Kidney glomerular epithelial cell (primary cell): ENCODE measurements around the gene FAM20C.
A peak's percentile ranks its signal among the peaks of the same experiment; 100 is the strongest.
"Not testable (repeated sequence)": the region's sequence is repeated elsewhere in the genome, so short reads cannot be mapped to it uniquely, and the experiment has no call there.

ENCODE experiments used
- DNase-seq: peaks from one replicate; lab custom pipeline; 2025; lab: John Stamatoyannopoulos, UW

FAM20C gene

GRCh38 chr7:174716-175115, 17.7 kb upstream of the FAM20C start:
- DNase-seq, result no peak

GRCh38 chr7:175955-176354, 16.4 kb upstream of the FAM20C start:
- DNase-seq, result no peak

DNA sequence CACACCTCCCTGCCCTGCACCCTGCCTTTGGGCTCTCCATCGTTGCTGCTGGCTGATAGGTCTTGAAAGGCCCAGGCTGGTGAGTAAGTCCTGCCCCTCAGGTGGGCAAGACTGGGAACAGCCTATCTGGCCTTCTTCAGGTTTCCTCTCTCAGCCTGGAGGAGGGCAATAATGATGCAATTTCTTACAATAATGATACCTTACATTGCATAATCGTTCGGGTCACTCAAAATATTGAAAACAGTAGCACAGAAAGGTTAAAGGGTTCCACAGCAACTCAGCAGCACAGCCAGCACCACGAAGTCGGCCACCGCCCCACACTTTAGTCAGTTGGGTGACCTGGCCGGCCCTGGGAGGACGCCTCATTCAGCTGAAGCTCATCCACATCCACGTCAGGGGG, 16.0 kb upstream of the FAM20C start:
- no peak for DNase-seq

DNA sequence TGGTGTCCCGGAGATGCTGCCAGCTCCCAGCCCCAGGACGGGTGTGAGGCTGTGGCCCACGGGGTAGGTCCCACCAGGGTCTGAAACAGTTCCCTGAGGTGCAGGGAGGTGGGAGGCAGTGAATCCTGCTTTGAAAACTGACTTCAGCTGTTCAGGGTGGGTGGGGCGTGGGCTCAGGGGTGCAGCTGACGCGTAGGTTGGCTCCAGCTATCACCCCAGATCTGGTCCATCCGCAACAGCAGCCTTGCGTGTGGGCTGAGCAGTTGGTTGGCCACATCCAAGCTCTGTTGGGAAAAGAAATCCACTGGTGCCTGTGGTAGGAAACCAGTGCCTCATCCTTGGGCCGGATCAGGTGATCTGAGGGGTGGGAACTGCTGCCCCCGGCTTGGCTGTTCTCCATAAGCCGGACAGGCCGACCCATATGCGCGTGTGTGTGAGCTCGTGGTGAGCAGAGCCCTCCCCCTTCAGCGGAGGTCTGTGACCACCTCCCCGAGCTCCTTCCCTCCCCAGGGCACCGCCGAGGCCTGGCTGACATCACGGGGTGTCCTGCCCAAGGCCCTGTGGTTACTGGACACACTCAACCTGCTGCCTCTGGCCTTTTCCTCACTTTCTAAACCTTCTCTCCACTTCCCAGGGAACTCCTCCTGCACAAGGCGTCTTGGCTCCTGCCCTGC, 15.4 kb upstream of the FAM20C start:
- no peak for DNase-seq

DNA sequence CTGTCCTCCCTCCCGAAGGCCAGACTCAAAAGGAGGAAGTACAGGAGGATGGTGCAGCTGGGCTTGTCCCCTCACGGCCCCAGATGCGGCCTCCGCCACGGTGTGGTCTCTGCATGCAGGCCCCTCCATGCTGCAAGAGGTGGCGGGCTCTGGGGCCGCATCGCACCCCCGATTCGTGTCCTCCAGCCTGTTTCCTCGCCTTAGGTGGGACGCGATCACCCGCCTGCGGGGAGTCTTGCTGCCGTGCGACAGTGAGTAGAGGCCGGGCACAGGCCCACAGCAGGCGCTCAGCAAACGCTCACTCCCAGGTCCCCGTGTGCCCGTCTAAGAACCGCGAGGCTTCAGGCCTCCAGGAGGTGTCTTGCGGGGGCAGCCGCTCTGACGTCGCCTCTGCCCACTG, 13.9 kb upstream of the FAM20C start:
- DNase-seq, result no peak

DNA sequence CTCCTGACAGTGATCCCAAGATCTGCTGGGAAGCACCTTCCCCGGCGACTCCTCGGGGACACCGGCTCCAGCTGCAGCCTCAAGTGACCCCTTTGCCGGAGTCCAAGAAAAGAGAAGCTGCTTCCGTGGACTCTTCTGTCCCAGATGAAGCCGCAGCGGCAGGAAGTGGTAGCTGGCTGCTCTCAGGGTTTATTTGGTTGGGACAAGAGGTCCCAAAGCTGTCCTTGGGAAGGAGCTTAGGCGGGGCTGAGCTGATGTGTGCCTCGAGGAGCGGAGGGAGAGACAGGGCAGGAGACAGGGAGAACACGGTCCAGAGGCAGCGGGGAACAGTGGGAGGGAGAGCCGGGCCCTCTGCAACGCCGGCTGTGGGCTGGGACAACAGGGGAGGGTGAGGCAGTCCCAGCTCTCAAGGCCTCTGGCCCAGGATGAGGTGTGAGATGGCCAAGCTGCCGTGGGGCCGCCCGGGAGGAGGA, 13.1 kb upstream of the FAM20C start:
- no peak for DNase-seq

- no peak for DNase-seq
Measured at GRCh38 chr7:179948-180694, 12.2 kb upstream of the FAM20C start.

DNA sequence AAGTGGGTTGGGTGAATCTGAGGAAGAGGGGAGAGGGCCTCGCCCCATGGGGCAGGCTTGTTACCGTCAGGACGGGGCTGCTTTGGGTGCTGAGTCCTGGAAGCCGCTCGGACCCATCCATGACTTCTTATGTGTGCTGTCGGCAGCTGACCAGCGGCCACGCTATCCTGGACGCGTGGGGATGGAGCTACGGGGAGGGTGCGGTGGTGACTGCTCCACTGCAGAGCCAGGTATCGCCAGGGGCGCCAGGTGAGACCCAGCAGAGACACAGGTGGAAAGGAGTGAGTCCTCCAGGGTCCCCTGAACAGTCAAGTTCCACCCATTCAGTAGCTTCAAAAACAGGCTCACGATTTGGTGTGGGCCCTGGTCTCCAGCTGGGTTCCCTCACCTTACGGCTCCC, 10.6 kb upstream of the FAM20C start:
- DNase-seq, result no peak

GRCh38 chr7:182502-182901, 9.9 kb upstream of the FAM20C start:
- DNase-seq, result not testable (repeated sequence)

GRCh38 chr7:183496-184292, 8.7 kb upstream of the FAM20C start:
- no peak for DNase-seq

GRCh38 chr7:184294-185264, 7.8 kb upstream of the FAM20C start:
- no peak for DNase-seq

GRCh38 chr7:186516-187113, 5.8 kb upstream of the FAM20C start:
- no peak for DNase-seq

- DNase-seq, result no peak
Measured at GRCh38 chr7:187227-187927, 5.0 kb upstream of the FAM20C start.

DNA sequence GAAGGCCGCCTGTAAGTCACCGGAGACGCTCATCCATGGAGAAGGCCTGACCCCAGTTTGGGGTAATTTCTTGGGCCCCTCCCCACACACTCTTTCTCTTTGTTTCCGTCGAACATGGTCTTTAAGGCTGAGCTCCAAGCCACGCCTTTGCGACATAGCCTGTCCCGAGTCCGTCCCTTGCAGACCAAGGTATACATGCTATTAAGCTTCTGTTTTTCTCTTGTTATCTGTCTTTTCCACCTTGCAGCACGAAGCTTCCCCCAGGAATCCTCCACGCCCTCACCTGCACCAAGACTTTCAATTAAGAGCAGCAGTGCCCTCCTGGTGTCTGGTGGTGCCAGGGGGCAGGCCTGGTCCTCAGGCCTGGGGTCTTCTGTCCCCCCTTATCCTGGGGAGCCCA, 4.2 kb upstream of the FAM20C start:
- no peak for DNase-seq

DNA sequence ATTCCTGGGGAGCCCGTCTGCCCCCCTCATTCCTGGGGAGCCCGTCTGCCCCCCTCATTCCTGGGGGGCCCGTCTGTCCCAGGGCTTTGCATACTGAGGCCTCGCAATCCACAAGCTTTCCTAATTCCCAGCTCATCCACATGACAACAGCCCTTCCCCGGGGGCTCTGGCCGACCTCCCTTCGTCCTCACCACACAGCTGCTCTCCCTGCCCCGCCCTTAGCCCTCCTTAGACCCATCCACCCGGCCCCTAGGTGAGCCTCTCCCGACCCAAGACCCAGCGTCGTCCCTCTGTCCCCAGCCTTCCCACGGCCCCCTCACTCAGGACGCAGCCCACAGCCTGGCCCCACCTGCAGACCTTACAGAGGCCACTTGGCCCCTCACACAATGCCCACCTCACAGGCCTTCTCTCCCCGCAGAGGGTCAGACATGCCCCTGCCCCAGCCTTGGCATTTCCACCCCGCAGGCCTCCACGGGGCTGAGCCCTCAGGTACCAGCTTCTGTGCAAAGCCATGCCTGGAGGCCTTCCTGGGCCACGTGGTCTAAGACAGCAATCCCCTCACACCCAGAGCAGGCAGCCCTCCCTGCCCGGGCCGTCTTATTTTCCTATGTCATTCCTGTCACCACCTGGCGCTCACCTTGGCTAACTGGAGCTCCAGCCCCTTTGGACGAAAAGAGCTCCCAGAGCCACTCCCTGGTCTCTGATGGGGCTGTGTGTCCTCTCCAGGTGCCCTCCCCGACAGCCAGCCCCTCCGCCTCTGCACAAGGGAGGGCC, 3.5 kb upstream of the FAM20C start:
- no peak for DNase-seq

GRCh38 chr7:189719-190118, 2.7 kb upstream of the FAM20C start:
- no peak for DNase-seq

- no peak for DNase-seq
Measured at GRCh38 chr7:190196-190595, 2.2 kb upstream of the FAM20C start.

GRCh38 chr7:191105-191980, 1.0 kb upstream of the FAM20C start:
- peak; percentile 78 for DNase-seq
